Effector CD4-positive, alpha-beta T cell (primary cell): Measurements from ENCODE around the gene EIF4G3.
"Not testable (repeated sequence)": the region's sequence is repeated elsewhere in the genome, so short reads cannot be mapped to it uniquely, and the experiment has no call there.

Source experiments
- DNase-seq: peaks from one replicate; pipeline ENCODE4 v3.0.0-alpha.2; 2020

EIF4G3 gene

DNA sequence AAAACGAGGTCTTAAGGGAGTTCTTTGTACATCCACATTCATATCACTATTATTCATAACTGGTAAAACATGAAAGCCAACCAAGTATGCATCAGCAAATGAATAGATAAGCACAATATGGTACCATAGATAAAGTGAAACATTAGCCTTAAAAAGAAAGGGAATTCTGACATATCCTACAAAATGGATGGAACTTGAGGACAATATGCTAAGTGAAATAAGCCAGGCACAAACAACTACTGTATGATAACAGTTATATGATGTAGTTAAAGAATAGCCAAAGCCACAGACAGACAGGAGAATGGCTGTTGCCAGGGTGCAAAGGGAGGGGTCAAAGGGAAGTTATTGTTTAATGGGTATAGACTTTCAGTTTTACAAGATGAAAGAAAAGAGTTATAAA is 148.9 kb downstream of the EIF4G3 start:
- no peak for DNase-seq

DNA sequence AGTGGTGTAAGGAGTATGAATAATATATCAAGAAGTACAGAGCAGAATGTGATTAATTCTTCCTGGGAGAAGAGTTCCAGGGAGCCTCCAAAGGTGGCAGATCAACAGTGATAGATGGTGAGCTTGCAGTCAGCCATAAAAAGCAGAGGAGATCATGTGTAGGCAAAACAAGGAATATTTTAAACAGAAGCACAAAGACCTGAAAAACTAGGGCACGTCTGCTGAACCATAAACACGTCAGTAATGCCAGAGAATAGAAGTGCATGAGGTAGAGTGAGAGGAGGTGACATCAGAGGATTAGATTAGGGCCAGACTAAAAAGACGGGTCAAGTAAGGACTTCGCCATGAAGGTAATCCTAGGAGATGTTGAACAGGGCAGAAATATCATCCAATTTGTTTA is 151.8 kb downstream of the EIF4G3 start:
- no peak for DNase-seq

- not testable (repeated sequence) for DNase-seq
Observed at GRCh38 chr1:21024136-21024896, 152.4 kb downstream of the EIF4G3 start.

GRCh38 chr1:21022279-21023040 is 154.2 kb downstream of the EIF4G3 start:
- DNase-seq = no peak

GRCh38 chr1:21021311-21021710 is 155.4 kb downstream of the EIF4G3 start:
- no peak for DNase-seq

DNA sequence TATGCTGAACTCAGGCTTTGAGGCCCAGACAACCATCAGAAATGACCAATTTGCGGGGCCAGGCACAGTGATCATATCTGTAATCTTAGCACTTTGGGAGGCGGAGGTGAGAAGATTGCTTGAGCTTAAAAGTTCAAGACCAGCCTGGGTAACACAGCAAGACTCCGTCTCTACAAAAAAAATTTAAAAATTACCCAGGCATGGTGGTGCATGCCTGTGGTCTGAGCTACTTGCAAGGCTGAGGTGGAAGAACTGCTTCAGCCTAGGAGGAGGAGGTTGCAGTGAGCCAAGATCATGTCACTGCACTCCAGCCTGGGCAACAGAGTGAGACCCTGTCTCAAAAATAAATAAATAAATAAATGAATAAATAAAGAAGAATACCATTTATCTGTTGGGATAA is 156.5 kb downstream of the EIF4G3 start:
- no peak for DNase-seq

DNA sequence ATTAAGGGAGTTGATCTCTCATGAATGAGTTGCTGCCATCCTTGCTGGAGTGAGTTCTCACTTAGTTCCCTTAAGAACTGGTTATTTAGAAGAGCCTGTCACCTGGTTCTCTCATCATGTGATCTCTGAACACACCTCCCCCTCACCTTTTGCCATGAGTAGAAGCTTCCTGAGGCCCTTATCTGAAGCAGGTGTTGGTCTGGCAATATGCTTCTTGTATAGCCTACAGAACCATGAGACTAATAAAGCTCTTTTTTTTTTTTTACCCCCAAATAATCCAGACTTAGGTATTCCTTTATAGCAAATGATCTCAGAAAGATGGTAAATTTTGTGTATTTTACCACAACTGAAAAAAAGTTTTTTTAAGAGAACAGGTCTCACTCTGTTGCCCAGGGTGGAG is 158.0 kb downstream of the EIF4G3 start:
- no peak for DNase-seq

- no peak for DNase-seq
Observed at GRCh38 chr1:21013510-21013909, 163.2 kb downstream of the EIF4G3 start.

DNA sequence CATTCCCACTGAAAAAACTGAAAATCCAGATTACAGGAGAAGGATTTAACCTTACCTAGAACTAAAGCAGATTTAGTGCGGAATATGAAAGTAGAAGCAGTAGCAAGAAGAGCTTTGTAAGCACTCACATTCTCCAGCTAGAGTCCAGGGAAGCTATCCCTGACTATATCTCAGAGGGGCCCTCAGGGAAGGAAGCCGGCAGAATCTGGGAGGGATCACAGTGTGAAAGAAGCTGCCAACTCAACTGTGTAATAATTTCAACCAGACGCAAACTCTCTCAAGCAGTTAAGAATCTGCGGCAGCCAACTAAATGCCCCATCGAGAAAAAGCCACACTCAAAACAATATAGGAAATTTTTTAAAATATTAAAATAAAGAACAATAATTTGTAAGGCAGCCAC is 163.8 kb downstream of the EIF4G3 start:
- no peak for DNase-seq

DNA sequence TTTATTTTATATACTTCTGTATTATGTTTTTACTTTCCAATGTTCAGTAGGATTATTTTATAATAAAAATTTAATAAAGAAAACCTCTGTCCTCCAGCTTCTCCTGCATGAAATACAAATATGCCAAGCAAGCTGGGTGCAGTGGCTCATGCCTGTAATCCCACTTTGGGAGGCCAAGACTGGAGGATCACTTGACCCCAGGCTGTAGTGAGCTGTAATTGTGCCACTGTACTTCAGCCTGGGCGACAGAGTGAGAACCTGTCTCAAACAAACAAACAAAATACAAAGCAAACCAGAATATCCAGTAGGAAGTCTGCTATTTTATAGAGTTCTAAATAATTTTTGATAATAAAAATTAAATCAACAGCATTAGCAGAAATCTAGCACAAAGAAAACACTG is 168.8 kb downstream of the EIF4G3 start:
- DNase-seq = no peak

- no peak for DNase-seq
Observed at GRCh38 chr1:21005466-21006239, 171.0 kb downstream of the EIF4G3 start.

- DNase-seq = no peak
Observed at GRCh38 chr1:21003281-21004045, 173.2 kb downstream of the EIF4G3 start.

DNA sequence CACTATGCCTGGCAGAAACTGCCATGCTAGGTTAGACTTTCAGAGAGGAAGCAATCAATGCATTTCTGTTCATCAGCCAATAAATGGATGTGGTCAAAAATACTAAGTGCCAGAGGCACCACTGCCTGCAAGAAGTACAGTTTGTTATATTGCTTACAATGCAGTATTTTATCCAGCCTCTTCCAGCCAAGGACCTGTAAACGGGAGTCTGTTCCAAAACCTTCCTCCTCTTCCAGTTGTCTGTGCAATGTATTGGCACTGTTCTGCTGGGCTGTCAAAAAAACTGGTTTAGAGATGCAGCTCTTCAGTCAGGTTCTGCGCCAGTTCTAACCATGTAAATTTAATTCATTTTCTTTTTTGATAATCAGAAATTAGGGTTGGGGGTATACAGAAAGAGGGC is 175.7 kb downstream of the EIF4G3 start:
- DNase-seq = no peak

- no peak for DNase-seq
Observed at GRCh38 chr1:21000245-21000594, 176.5 kb downstream of the EIF4G3 start.

- DNase-seq = no peak
Observed at GRCh38 chr1:20999525-21000244, 177.0 kb downstream of the EIF4G3 start.

DNA sequence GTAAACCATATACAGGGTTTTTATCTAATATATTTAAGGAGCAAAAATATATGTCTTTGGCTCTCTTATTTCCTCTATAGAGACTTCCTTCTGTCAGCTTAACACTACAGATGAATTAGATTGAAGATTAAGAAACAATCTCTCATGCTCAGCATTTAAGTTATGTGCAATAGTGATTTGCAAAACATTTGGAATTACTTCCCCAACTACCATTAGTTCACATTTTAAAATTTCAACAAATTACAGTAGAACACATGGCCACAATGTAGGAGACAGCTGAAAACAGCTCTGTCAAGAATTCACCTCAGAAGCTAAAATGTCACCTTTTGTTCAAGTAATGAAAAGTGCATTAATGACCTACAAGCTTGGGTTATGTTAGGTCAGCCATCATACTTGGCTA is 177.9 kb downstream of the EIF4G3 start:
- no peak for DNase-seq

GRCh38 chr1:20997602-20998224 is 179.0 kb downstream of the EIF4G3 start:
- no peak for DNase-seq

DNA sequence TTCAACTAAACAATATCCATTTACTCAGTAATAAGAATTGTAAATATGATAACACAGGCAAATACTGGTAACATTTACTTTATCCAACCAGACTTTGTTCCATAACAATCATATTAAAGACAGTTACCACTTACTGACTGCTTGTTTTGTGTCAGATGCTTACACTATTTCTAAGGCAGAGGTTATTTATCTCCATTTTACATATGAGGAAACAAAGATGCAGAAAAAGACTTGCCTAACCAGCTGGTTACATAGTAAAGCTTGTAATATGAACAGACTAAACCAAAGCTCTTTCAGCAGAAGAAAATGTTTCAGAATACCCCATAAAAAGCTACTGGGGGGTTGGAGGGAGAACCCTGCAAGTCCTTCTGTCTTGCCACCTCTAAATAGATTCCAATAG is 180.1 kb downstream of the EIF4G3 start:
- no peak for DNase-seq

DNA sequence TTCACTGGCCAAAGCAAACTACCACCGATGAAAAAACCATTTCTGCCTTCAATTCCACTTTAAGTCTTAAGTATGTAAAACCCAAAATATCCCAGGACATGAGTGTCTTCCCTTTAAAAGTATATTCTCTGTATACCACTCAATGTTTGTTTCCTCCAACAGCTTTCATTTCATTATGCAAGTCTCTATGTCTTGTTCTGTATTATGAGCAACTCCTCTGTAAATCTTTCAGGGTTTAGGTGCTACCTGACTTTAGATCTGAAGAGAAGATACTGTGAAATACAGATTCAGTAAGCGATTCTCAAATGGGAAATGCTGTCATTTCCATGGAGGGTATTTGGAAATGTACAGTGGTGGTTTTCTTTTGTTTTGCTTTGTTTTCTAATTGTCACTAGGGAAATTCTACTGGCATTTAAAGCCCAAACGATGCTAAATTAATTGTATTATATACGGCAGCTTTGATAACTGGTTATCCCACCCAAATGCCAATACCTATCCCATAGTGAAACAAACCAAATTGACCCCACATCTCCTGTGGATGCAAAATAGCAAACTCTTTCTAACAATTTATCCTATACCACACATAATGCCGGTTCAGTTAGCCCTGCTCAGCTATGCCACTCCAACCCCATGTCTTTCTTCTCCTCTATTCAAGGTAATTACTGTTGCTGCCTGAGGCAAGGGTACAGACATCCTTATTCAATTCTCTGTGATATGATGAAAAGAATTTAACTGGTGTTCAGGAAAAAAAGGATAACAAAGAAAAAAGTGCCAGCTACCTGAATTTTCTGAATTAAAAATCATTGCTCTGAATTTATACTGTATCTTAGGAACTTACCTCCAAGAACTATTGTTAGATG is 182.8 kb downstream of the EIF4G3 start:
- no peak for DNase-seq

- no peak for DNase-seq
Observed at GRCh38 chr1:20992322-20993056, 184.2 kb downstream of the EIF4G3 start.
